WERI-Rb-1 (cell line): Measurements from ENCODE around the gene ATP13A3.
"Not testable (repeated sequence)": the region's sequence is repeated elsewhere in the genome, so short reads cannot be mapped to it uniquely, and the experiment has no call there.

ENCODE experiments used
- DNase-seq: peaks from one replicate; pipeline ENCODE4 v3.0.0-alpha.2; 2020
- H3K27ac ChIP-seq: fragments of 250-450 bp; sonication (Bioruptor Pico); 2 replicates; pipeline ENCODE4 v1.5.1; 2020; ENCODE audit warnings: mild to moderate bottlenecking, moderate library complexity
- H3K27me3 ChIP-seq: fragments of 250-450 bp; sonication (Bioruptor Pico); 2 replicates; pipeline ENCODE4 v1.5.1; 2021; ENCODE audit warnings: mild to moderate bottlenecking, low read depth, moderate library complexity; ENCODE audit not compliant: insufficient read depth, severe bottlenecking
- H3K36me3 ChIP-seq: fragments of 250-450 bp; sonication (Bioruptor Pico); 2 replicates; pipeline ENCODE4 v1.5.1; 2020; ENCODE audit warnings: mild to moderate bottlenecking, moderate library complexity
- H3K4me3 ChIP-seq: 2 replicates; pipeline ENCODE4 v1.5.1; 2011; ENCODE audit warnings: low read depth, mild to moderate bottlenecking, control low read depth, low read length
- H3K9me3 ChIP-seq: fragments of 250-450 bp; sonication (Bioruptor Pico); 2 replicates; pipeline ENCODE4 v1.5.1; 2021; ENCODE audit warnings: mild to moderate bottlenecking, moderate library complexity; ENCODE audit not compliant: severe bottlenecking
- CTCF ChIP-seq: IDR thresholded peaks from 2 replicates; pipeline ENCODE4 v1.5.1; 2011; ENCODE audit warnings: low read depth, mild to moderate bottlenecking, control low read depth, inconsistent platforms, low read length

The ATP13A3 gene

GRCh38 chr3:194496217-194496919 lies 9.6 kb upstream of the ATP13A3 start:
- no peak for TF ChIP-seq CTCF
- H3K9me3 ChIP-seq: no peaks in the 10 kb centered on the region
- H3K4me3 ChIP-seq: no peak overlapping the region
- H3K27ac ChIP-seq: no peak overlapping the region
- H3K27me3 ChIP-seq: no peaks in the 10 kb centered on the region
- H3K36me3 ChIP-seq: no peaks in the 10 kb centered on the region
- DNase-seq: no peak

- no peak overlapping the region for H3K4me3 ChIP-seq
- no peaks in the 10 kb centered on the region for H3K36me3 ChIP-seq
- no peak overlapping the region for H3K27ac ChIP-seq
- H3K27me3 ChIP-seq: no peaks in the 10 kb centered on the region
- no peak for TF ChIP-seq CTCF
- DNase-seq: no peak
- no peaks in the 10 kb centered on the region for H3K9me3 ChIP-seq
These were observed 8.2 kb upstream of the ATP13A3 start for GRCh38 chr3:194494951-194495374.

GRCh38 chr3:194493995-194494927 lies 7.5 kb upstream of the ATP13A3 start:
- not testable (repeated sequence) for H3K27ac ChIP-seq, H3K4me3 ChIP-seq, H3K27me3 ChIP-seq, DNase-seq, H3K9me3 ChIP-seq, H3K36me3 ChIP-seq

GRCh38 chr3:194492001-194492400 lies 5.2 kb upstream of the ATP13A3 start:
- no peak for TF ChIP-seq CTCF

GRCh38 chr3:194489736-194490612 lies 3.2 kb upstream of the ATP13A3 start:
- H3K9me3 ChIP-seq: no peaks in the 10 kb centered on the region
- no peaks in the 10 kb centered on the region for H3K27me3 ChIP-seq
- H3K36me3 ChIP-seq: no peaks in the 10 kb centered on the region
- H3K27ac ChIP-seq: no peak overlapping the region
- no peak for TF ChIP-seq CTCF
- H3K4me3 ChIP-seq: no peak overlapping the region
- no peak for DNase-seq

More at GRCh38 chr3:194492001-194492400, 5.2 kb upstream of the ATP13A3 start:
- Histone ChIP-seq H3K9me3 (no peaks in the 10 kb centered on the region), H3K27ac (no peak overlapping the region), H3K4me3 (no peak overlapping the region), H3K27me3 (no peaks in the 10 kb centered on the region), H3K36me3 (no peaks in the 10 kb centered on the region)
- DNase-seq: no peak
